Measurements from ENCODE around the gene C10orf105. TPM values are rescaled to one million over a fixed set of nuclear protein-coding genes. Genes with fewer than 3 reads are reported as not detected.

Gene C10orf105
- total and polyA plus RNA-seq, 2 of the 13 experiments (the other 11 are each of a cell fraction or from before 2014, with no cell fraction given): not detected

GRCh38 chr10:71708301-71708703, 11.3 kb downstream of the C10orf105 start:
- ChIA-PET POLR2A (no interaction called here), CTCF (ENCODE audit: low intra/inter-chr PET ratio, low total read pairs) (interaction anchor here (1.0 to 1.4 kb wide), 2 partner anchors 104 to 405 kb away, joined by 3 to 5 read pairs; no protein-coding TSS in a partner anchor)
- Histone ChIP-seq H3K4me3 (replicated peaks in 1 of 3; ENCODE audit: insufficient read depth in 1 of 3, low read depth in 2 of 3, low read length in 3 of 3) (no peak overlapping the region), H3K9me3 (ENCODE audit: low read length) (no peaks in the 10 kb centered on the region), H3K79me2 (ENCODE audit: insufficient read depth, low read length) (no peaks in the 10 kb centered on the region), H4K20me1 (ENCODE audit: insufficient read depth, low read length) (no peaks in the 10 kb centered on the region), H2AFZ (ENCODE audit: low read length) (no peak overlapping the region), H3K36me3 (replicated peaks in 1 of 2; ENCODE audit: control insufficient read depth in 1 of 2, insufficient read depth in 2 of 2, low read length in 2 of 2) (no peaks in the 10 kb centered on the region), H3K9ac (ENCODE audit: insufficient read depth, low read depth, low read length) (no peak overlapping the region), H3K4me2 (ENCODE audit: low read depth, low read length) (no peak overlapping the region), H3K27ac (ENCODE audit: extremely low read length, insufficient read depth, low read length) (no peak overlapping the region), H3K4me1 (ENCODE audit: insufficient read depth, low read length) (no peaks in the 10 kb centered on the region), H3K27me3 (ENCODE audit: control insufficient read depth in 1 of 2, insufficient read depth in 2 of 2, low read length in 2 of 2) (peaks cover 3 to 35% of the 10 kb centered on the region in 2 experiments; a peak in 4 of 5 replicates)
- DNase-seq (ENCODE audit: low spot score) (peak; percentile 21), ATAC-seq (peak; percentile 79), FAIRE-seq (no peak)
- intact Hi-C loops (cut with micrococcal nuclease; ENCODE audit: unreplicated experiment): loop anchor here (5.0 kb wide), 1 partner anchor 326 kb away; no protein-coding TSS in a partner anchor
- in situ Hi-C loops (cut with HindIII; ENCODE audit: extremely low pct_ligation_motif_present, low pct_unique_long_range_greater_than_20kb): no loop called here
- TF ChIP-seq TFAP4 (IDR thresholded peaks at IDR 0.05; ENCODE audit: borderline replicate concordance, low read depth) (peak; percentile 42; the same call in 1 of the 2 replicates), TEAD3 (CRISPR knock-in tag; optimal IDR thresholded peaks at IDR 0.05; ENCODE audit: borderline replicate concordance) (peak; percentile 18), ZFP36 (IDR thresholded peaks at IDR 0.05; ENCODE audit: borderline replicate concordance, low read depth, low read length, partially characterized antibody) (no peak), SSRP1 (CRISPR knock-in tag; IDR thresholded peaks at IDR 0.05) (no peak), ZNF501 (CRISPR knock-in tag; IDR thresholded peaks at IDR 0.05) (no peak), SMC3 (IDR thresholded peaks at IDR 0.05; ENCODE audit: low read length) (0 out of 2 replicates have a peak, but pooled peaks have one; percentile 17), RAD21 (CRISPR knock-in tag; IDR thresholded peaks at IDR 0.05) (peak; percentile 82), HOXA3 (CRISPR knock-in tag; IDR thresholded peaks at IDR 0.05) (no peak), KDM2A (CRISPR knock-in tag; IDR thresholded peaks at IDR 0.05; ENCODE audit: borderline replicate concordance, low read depth) (peak; percentile 24; the same call in 1 of the 2 replicates), GTF2F1 (IDR thresholded peaks at IDR 0.05; ENCODE audit: low read length) (no peak), SALL1 (CRISPR knock-in tag; IDR thresholded peaks at IDR 0.05) (0 out of 2 replicates have a peak, but pooled peaks have one; percentile 13), ZBTB7A (CRISPR knock-in tag; IDR thresholded peaks at IDR 0.05) (peak; percentile 78), ZNF431 (CRISPR knock-in tag; IDR thresholded peaks at IDR 0.05; ENCODE audit: borderline replicate concordance, low read depth) (0 out of 2 replicates have a peak, but pooled peaks have one; percentile 58), STAG1 (CRISPR knock-in tag; IDR thresholded peaks at IDR 0.05) (peak; percentile 92)
- TF ChIP-seq, protein P1, sequence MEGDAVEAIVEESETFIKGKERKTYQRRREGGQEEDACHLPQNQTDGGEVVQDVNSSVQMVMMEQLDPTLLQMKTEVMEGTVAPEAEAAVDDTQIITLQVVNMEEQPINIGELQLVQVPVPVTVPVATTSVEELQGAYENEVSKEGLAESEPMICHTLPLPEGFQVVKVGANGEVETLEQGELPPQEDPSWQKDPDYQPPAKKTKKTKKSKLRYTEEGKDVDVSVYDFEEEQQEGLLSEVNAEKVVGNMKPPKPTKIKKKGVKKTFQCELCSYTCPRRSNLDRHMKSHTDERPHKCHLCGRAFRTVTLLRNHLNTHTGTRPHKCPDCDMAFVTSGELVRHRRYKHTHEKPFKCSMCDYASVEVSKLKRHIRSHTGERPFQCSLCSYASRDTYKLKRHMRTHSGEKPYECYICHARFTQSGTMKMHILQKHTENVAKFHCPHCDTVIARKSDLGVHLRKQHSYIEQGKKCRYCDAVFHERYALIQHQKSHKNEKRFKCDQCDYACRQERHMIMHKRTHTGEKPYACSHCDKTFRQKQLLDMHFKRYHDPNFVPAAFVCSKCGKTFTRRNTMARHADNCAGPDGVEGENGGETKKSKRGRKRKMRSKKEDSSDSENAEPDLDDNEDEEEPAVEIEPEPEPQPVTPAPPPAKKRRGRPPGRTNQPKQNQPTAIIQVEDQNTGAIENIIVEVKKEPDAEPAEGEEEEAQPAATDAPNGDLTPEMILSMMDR (CRISPR knock-in tag; IDR thresholded peaks at IDR 0.05): peak; percentile 90
- TF ChIP-seq, protein P2, sequence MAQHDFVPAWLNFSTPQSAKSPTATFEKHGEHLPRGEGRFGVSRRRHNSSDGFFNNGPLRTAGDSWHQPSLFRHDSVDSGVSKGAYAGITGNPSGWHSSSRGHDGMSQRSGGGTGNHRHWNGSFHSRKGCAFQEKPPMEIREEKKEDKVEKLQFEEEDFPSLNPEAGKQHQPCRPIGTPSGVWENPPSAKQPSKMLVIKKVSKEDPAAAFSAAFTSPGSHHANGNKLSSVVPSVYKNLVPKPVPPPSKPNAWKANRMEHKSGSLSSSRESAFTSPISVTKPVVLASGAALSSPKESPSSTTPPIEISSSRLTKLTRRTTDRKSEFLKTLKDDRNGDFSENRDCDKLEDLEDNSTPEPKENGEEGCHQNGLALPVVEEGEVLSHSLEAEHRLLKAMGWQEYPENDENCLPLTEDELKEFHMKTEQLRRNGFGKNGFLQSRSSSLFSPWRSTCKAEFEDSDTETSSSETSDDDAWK (CRISPR knock-in tag; IDR thresholded peaks at IDR 0.05): no peak
- BruUV-seq (replicated peaks): no TSS peak
- 34% methylated on average over 5 of the region's 10 CpGs for WGBS (ENCODE audit: low lambda C conversion rate)
